ENCODE data around the gene CACNB2.

The CACNB2 gene

GRCh38 chr10:18102404-18102803, 37.8 kb upstream of the CACNB2 start:
- H3K4me3 ChIP-seq (ENCODE audit: low read depth, low read length): no peak overlapping the region
- DNase-seq (ENCODE audit: low read depth): no peak
- TF ChIP-seq, protein P1, sequence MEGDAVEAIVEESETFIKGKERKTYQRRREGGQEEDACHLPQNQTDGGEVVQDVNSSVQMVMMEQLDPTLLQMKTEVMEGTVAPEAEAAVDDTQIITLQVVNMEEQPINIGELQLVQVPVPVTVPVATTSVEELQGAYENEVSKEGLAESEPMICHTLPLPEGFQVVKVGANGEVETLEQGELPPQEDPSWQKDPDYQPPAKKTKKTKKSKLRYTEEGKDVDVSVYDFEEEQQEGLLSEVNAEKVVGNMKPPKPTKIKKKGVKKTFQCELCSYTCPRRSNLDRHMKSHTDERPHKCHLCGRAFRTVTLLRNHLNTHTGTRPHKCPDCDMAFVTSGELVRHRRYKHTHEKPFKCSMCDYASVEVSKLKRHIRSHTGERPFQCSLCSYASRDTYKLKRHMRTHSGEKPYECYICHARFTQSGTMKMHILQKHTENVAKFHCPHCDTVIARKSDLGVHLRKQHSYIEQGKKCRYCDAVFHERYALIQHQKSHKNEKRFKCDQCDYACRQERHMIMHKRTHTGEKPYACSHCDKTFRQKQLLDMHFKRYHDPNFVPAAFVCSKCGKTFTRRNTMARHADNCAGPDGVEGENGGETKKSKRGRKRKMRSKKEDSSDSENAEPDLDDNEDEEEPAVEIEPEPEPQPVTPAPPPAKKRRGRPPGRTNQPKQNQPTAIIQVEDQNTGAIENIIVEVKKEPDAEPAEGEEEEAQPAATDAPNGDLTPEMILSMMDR (conservative IDR thresholded peaks at IDR 0.05; ENCODE audit: low read depth, low read length): no peak

DNA sequence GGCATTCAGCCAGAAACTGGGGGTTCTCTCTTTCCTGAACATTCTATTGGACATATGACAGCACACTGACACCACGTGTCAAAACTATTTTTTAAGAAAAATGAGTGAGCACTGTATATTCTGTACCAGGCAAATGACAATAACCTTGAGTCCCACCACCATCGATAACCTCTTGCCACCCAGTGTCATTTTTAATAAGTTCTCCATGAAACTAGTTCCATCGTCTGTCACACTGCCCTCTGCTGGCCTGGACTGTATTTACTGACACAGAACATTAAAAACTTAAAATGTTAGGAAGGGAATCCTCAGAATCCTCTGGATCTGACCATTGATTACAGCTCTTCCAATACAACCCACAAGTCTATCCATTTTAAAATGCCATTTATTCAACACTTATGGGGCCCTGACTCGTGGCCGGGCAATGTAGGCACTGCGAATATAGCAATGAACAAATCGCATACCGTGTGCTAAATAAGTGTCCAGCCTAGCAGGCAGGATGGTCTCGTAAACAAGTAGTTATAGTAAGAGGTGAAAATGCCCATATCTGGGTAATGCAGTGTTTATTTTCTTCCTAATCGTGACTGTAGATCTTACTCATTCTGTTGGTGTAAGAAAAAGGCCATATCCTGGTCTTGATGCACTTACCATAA, 35.9 kb upstream of the CACNB2 start:
- TF ChIP-seq, protein P1 (conservative IDR thresholded peaks at IDR 0.05; ENCODE audit: low read depth, low read length): peak; percentile 76
- DNase-seq (ENCODE audit: low read depth): peak; percentile 65
- no peak overlapping the region for H3K4me3 ChIP-seq (ENCODE audit: low read depth, low read length)

- no peak overlapping the region for H3K4me3 ChIP-seq (ENCODE audit: low read depth, low read length)
- no peak for DNase-seq (ENCODE audit: low read depth)
- TF ChIP-seq, protein P1 (conservative IDR thresholded peaks at IDR 0.05; ENCODE audit: low read depth, low read length): no peak
Observed at GRCh38 chr10:18109341-18109870, 30.8 kb upstream of the CACNB2 start.

DNA sequence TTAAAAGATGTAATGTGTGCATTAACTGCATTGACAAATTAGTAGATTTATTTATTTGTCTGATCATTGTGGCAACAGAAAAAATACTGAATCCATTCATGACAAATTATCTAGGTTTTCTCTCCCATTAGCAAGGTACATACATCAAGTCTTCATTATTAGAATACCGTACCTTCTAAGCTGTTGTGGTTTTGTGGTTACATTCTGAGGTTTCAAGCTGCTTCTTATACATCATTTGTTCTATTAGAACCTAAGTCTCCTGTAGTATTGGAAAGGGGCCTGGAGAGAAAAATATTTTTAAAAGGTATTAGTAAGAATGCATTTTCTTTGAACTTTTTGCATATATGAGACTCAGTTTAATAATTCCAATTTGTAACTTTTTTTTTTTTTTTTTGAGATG, 26.3 kb upstream of the CACNB2 start:
- H3K4me3 ChIP-seq (ENCODE audit: low read depth, low read length): no peak overlapping the region
- TF ChIP-seq, protein P1 (conservative IDR thresholded peaks at IDR 0.05; ENCODE audit: low read depth, low read length): no peak
- peak; percentile 12 for DNase-seq (ENCODE audit: low read depth)

GRCh38 chr10:18117276-18117675, 22.9 kb upstream of the CACNB2 start:
- no peak overlapping the region for H3K4me3 ChIP-seq (ENCODE audit: low read depth, low read length)
- no peak for DNase-seq (ENCODE audit: low read depth)
- TF ChIP-seq, protein P1 (conservative IDR thresholded peaks at IDR 0.05; ENCODE audit: low read depth, low read length): no peak

DNA sequence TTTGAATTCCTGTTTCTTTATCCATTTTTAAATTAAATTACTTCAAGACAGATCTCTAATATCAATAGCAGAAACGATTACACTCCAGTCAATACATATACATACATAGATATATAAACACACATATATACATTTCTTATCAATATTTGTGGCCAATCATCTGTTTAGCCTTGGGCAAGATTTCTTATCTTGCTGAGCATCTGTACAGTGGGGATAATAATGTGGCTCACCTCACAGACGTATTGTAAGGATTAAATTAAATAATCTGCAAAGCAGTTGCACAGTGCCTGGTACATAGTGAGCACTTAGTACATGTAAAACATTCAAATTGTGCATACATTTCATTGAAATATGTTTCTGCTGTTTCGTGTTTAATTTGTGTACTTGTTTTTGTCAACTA, 17.5 kb upstream of the CACNB2 start:
- TF ChIP-seq, protein P1 (conservative IDR thresholded peaks at IDR 0.05; ENCODE audit: low read depth, low read length): no peak
- no peak overlapping the region for H3K4me3 ChIP-seq (ENCODE audit: low read depth, low read length)
- DNase-seq (ENCODE audit: low read depth): no peak

- no peak for DNase-seq (ENCODE audit: low read depth)
- TF ChIP-seq, protein P1 (conservative IDR thresholded peaks at IDR 0.05; ENCODE audit: low read depth, low read length): no peak
- no peak overlapping the region for H3K4me3 ChIP-seq (ENCODE audit: low read depth, low read length)
Observed at GRCh38 chr10:18133046-18133445, 7.2 kb upstream of the CACNB2 start.
